Activated CD4-positive, alpha-beta T cell treated with anti-CD3 and anti-CD28 coated beads for 4 hours (primary cell): ENCODE results near the gene NMT1.

Experiments used
- DNase-seq, 2 donors: peaks; one replicate each; pipeline ENCODE4 v3.0.0-alpha.2; 2020

NMT1 gene

GRCh38 chr17:45106096-45106495 lies 45.0 kb downstream of the NMT1 start:
- DNase-seq: no peak

GRCh38 chr17:45106582-45106981 lies 45.5 kb downstream of the NMT1 start:
- no peak for DNase-seq

GRCh38 chr17:45107293-45108010 lies 46.3 kb downstream of the NMT1 start:
- no peak for DNase-seq

- no peak for DNase-seq
Measured at GRCh38 chr17:45108051-45108450, 46.9 kb downstream of the NMT1 start.

GRCh38 chr17:45108595-45109521 lies 47.7 kb downstream of the NMT1 start:
- DNase-seq: no peak

- no peak for DNase-seq
Measured at GRCh38 chr17:45110676-45111611, 49.8 kb downstream of the NMT1 start.

- no peak for DNase-seq
Measured at GRCh38 chr17:45111850-45112249, 50.7 kb downstream of the NMT1 start.

- no peak for DNase-seq
Measured at GRCh38 chr17:45112559-45113423, 51.7 kb downstream of the NMT1 start.

GRCh38 chr17:45113424-45113754 lies 52.3 kb downstream of the NMT1 start:
- DNase-seq: no peak

GRCh38 chr17:45114117-45114932 lies 53.2 kb downstream of the NMT1 start:
- no peak for DNase-seq

- no peak for DNase-seq
Measured at GRCh38 chr17:45115015-45115625, 54.0 kb downstream of the NMT1 start.

GRCh38 chr17:45115871-45116270 lies 54.8 kb downstream of the NMT1 start:
- DNase-seq: no peak

GRCh38 chr17:45116434-45117016 lies 55.4 kb downstream of the NMT1 start:
- DNase-seq: no peak

GRCh38 chr17:45117334-45117733 lies 56.2 kb downstream of the NMT1 start:
- DNase-seq: no peak

- DNase-seq: no peak
Measured at GRCh38 chr17:45117848-45118646, 56.9 kb downstream of the NMT1 start.

- no peak for DNase-seq
Measured at GRCh38 chr17:45118691-45119090, 57.6 kb downstream of the NMT1 start.

GRCh38 chr17:45119964-45120363 lies 58.8 kb downstream of the NMT1 start:
- no peak for DNase-seq

- DNase-seq: no peak
Measured at GRCh38 chr17:45120558-45120957, 59.4 kb downstream of the NMT1 start.

- no peak for DNase-seq
Measured at GRCh38 chr17:45121055-45121454, 59.9 kb downstream of the NMT1 start.
